ENCODE measurements around the gene NRBF2. TPM values are rescaled to one million over a fixed set of nuclear protein-coding genes. Genes with fewer than 3 reads are reported as not detected.

The NRBF2 gene
- total and polyA plus RNA-seq, 2 experiments from 2014 or later = 22.9 to 38.3 TPM

DNA sequence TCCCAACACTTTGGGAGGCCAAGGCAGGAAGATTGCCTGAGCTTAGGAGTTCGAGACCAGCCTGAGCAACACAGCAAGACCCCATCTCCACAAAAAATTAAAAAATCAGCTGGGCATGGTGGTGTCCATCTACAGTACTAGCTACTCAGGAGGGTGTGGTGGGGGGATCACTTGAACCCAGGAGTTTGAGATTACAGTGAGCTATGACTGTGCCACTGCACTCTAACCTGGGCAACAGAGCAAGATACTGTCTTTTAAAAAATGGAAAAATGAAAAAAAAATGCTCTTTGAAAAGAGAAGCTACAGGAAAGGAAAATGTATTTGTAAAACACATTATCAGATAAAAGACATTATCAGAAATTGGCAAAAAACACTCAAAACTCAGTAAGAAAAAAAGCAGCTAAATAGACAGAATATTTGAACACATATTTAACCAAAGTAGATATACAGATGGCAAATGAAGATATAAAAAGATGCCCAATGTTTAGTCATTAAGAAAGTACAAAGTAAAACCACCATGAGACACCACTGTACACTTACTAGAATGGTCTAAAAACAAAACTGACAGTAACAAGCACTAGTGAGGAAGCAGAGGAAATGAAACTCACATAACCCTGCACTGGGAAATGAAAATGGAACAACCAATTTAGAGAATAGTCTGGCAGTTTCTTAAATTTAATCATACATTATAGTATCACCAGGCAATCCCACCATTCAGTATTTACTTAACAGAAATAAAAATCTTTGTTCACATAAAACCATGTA is 40.5 kb downstream of the NRBF2 start (continued):
- no peak for TF ChIP-seq REST (IDR thresholded peaks at IDR 0.05; ENCODE audit: unreplicated experiment)
- TF ChIP-seq EZH2 (IDR thresholded peaks at IDR 0.05; ENCODE audit: low read depth, unreplicated experiment) = no peak
- TF ChIP-seq EZH2phosphoT487 (IDR thresholded peaks at IDR 0.05; ENCODE audit: unreplicated experiment) = no peak
- TF ChIP-seq STAT1 (IDR thresholded peaks at IDR 0.05; ENCODE audit: unreplicated experiment) = no peak
- no peak for TF ChIP-seq POLR2AphosphoS5 (IDR thresholded peaks at IDR 0.05; ENCODE audit: low read depth)
- TF ChIP-seq ZNF114 (CRISPR knock-in tag; IDR thresholded peaks at IDR 0.05) = no peak
- TF ChIP-seq CREB1 (CRISPR knock-in tag; IDR thresholded peaks at IDR 0.05; ENCODE audit: low read depth) = no peak
- no peak for TF ChIP-seq JUNB (IDR thresholded peaks at IDR 0.05; ENCODE audit: unreplicated experiment)
- TF ChIP-seq NANOG (IDR thresholded peaks at IDR 0.05; ENCODE audit: borderline replicate concordance) = no peak
- TF ChIP-seq CTCF (conservative IDR thresholded peaks at IDR 0.05; ENCODE audit: low read depth in 2 of 2) = no peak
- TF ChIP-seq ZNF331 (CRISPR knock-in tag; IDR thresholded peaks at IDR 0.05; ENCODE audit: low read depth) = no peak

- Mint-ChIP-seq H3K9me3 (no peaks in the 10 kb centered on the region), H3K4me1 (peaks cover 6% of the 10 kb centered on the region), H3K36me3 (ENCODE audit: low read depth) (peaks cover 70% of the 10 kb centered on the region), H3K4me3 (no peak overlapping the region), H3K27ac (no peak overlapping the region), H3K27me3 (ENCODE audit: insufficient read depth, low read depth, poor library complexity) (peaks cover 8% of the 10 kb centered on the region)
- H3F3A ChIP-seq (replicated peaks; ENCODE audit: low read depth) = no peaks in the 10 kb centered on the region; the same call in 1 of the 2 replicates
- H3K9me2 ChIP-seq (ENCODE audit: insufficient read depth) = no peaks in the 10 kb centered on the region
- DNase-seq (ENCODE audit: low spot score) (no peak), ATAC-seq (peak; percentile 26; the same call in 1 of the 3 replicates)
- H4K20me1 ChIP-seq (replicated peaks; ENCODE audit: insufficient read depth) = no peaks in the 10 kb centered on the region
- H3K4me2 ChIP-seq = no peak overlapping the region
- no peaks in the 10 kb centered on the region for H3K27me3 ChIP-seq (ENCODE audit: insufficient read depth)
- H2AFZ ChIP-seq = no peak overlapping the region
- H3K79me2 ChIP-seq (replicated peaks; ENCODE audit: insufficient read depth) = peaks cover 16% of the 10 kb centered on the region; the same call in 1 of the 2 replicates
- no peak overlapping the region for H3K4me3 ChIP-seq
- peaks cover 82% of the 10 kb centered on the region for H3K36me3 ChIP-seq (ENCODE audit: insufficient read depth)
- H3K4me1 ChIP-seq (ENCODE audit: insufficient read depth) = no peaks in the 10 kb centered on the region
- no peak overlapping the region for H3K27ac ChIP-seq (ENCODE audit: low read depth)
- TF ChIP-seq STAT1 (IDR thresholded peaks at IDR 0.05; ENCODE audit: unreplicated experiment) = no peak
- TF ChIP-seq JUNB (IDR thresholded peaks at IDR 0.05; ENCODE audit: unreplicated experiment) = no peak
- TF ChIP-seq CTCF (conservative IDR thresholded peaks at IDR 0.05; ENCODE audit: low read depth in 2 of 2) = peak in 1 of 2 experiments; percentile 9; a peak in 1 of 4 replicates
- no peak for TF ChIP-seq ZNF114 (CRISPR knock-in tag; IDR thresholded peaks at IDR 0.05)
These were observed 42.4 kb downstream of the NRBF2 start for GRCh38 chr10:63175534-63175933.
